NCI-H2171 treated with DMSO at 0.1 percent for 48 hours (cell line): ENCODE data around the gene HOXB7.

Experiments used
- DNase-seq: peaks from one replicate; lab custom pipeline; 2025; lab: John Stamatoyannopoulos, UW

The HOXB7 gene

DNA sequence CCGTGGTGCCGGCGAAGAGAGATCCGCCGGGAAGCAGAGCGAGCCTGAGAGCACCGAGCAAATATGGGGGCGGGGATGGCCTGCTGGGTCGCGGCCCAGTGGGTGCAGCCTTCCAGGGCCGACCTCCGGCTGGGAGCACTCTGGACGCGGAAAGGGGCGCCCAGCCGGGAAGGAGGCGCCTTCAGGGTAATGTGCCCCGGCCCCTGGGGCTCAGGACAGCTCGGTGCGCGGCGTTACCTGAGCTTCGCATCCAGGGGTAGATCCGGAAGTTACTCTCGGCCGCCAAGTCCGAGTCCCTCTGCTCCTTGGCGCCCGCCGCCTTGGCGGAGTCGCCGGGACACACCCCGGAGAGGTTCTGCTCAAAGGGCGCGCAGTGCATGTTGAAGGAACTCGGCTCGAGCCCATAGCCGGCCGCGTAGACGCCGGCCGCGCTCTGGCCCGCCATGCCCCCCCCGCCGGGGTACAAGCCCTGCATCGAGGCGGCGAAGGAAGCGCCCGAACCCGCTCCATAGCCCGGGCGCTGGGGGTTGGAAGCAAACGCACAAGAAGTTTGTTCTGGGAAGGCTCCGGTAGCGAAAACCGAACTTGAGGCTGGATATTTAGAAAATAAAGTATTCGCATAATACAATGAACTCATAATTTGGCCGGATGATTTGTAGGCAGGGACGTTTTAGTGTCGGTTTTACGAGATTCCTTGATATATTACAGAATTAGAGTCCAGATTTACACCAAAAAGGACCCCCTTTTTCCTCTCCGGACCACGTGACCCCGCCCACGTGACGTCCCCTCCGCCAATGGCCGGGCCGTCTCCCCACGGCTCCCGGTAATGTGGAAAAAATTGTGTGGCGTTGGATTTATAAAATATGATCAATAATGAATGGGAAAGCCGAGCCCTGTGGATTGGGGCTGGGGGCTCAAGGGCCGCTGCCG, at the start of gene HOXB7:
HOXB7 (minus strand) TSS at position 736 of the 930 bp plus-strand sequence; CDS start at position 637, 99 bp downstream.
- DNase-seq, result peak; percentile 62

DNA sequence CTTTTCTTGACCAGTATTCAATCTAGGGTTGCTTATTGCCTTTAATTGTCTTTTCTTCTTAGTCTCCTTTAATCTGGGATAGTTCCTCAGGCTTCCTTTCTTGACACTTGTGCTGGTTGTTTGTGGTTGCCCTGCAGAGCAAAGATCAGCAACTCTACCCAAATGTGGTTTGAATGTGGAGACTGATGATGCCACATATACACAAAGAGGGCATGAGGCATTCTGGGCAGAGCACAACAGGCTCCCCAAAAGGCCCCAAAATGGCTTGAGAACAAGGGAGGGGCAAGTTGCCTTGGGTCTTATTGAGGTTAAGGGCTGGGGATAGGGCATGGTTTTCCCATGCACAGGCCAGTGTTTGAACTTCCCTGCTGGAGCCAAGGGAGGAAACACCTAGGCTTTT, 45.1 kb upstream of the HOXB7 start:
- DNase-seq, result no peak

DNA sequence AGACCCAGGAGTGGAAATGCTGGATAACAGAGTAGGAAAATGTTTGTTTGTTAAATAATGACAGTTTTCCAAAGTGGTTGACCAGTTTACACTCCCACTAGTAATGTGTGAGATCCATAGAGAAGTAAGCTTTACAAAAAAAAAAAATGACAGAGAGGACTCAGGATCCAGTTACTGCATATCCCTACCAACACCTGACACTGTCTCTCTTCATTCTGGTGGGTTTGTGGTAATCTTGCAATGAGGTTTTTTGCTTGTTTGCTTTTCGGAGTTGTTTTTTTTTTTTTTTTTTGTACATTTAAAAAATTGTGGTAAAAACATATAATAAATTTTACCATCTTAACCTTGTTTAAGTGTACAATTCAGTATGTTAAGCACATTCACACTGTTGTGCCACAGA, 38.9 kb upstream of the HOXB7 start:
- no peak for DNase-seq

DNA sequence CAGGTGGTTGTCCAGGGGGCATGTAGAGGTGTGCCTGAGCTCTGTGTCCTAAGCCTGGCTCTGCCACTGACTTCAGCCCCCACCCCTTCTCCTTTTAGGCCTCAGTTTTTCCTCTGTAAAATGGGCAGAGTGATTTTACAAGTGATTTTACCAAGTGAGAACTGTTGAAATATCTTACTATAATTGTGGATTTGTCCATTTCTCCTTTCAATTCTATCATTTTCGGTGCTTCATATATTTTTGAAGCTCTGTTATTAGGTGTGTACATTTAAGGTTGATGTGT, 37.1 kb upstream of the HOXB7 start:
- DNase-seq, result no peak

DNA sequence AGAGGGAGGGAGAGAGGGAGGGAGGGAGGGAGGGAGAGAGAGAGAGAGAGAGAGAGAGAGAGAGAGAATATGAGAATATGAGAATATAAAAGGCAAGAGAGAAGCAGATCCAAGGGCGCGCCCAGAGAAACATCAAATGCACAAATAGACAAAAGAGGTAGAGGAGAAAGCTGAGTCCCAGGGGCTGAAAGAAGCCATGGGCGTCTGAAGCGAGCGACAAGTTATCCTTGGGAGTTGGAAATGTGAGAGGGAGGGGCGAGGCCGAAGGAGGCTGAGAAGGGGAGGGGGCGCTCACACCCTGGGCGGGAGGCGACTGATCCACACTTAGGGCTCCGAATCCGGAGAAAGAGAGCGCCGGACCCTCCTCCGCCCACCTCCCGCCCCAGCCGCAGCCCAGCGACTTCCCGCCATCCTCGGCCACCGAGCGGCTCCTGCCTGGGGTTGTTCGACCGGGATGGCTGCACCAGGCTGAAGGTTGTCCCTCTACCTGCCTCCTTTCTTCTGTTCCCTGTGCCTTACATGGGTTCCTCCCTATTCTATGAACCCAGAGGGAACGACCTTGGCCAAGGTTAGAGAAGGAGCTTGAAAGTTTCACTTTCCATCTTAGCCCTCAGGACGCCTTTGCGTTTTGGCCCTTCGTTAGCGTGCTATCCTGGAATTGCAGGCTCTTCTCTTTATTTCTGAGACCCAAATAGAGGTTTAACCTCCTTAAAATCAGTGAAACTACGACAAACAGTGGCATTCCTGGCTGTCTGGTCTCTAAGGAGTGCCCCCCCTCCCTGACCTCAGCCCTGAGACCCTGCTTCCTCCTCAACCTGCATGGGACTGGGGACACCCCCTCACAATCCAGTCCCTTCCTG, 36.5 kb upstream of the HOXB7 start:
- DNase-seq, result no peak

DNA sequence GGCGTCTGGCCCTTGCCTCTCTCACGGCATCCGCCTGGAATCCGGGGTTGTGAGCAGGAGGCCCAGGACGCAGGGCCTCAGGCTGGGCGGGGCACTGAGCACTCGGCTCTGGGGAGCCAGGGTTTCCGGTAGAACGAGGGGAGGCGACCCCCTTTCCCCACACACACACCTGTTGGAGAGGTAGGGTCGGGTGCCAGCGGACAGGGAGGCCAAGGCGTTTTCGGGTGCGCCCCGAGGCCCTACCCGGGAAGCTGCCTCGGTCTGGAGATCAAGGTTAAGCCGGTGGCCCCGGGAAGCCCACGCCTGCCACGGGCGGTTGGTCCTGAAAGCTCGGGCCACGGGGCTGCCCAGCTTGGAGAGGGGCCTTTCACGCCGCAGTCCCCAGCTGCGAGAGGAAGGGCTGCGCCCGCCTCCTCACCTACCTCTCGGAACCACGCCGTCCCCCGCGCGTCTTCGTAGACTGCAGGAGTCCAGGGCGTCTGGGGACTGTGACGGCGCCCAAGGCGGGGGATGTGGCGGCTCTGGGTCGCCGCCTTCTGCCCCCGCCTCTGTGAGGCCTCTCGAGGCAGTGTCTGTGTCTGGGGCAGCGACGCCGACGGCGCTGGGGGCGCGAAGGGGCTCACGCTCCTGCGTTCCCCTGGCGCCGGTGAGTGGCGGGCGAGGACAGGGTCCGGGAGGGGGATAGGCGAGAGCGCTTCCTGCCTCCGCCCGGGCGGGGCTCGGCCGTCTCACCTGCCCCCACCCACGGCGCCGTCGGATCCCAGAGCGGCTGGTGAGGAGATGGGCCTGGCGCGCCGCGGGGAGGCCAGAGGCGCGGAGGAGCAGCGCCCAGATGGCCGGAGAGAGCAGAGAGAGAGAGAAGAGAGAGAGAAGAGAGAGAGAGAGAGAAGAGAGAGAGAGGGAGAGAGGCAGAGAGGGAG, 35.6 kb upstream of the HOXB7 start:
- no peak for DNase-seq

DNA sequence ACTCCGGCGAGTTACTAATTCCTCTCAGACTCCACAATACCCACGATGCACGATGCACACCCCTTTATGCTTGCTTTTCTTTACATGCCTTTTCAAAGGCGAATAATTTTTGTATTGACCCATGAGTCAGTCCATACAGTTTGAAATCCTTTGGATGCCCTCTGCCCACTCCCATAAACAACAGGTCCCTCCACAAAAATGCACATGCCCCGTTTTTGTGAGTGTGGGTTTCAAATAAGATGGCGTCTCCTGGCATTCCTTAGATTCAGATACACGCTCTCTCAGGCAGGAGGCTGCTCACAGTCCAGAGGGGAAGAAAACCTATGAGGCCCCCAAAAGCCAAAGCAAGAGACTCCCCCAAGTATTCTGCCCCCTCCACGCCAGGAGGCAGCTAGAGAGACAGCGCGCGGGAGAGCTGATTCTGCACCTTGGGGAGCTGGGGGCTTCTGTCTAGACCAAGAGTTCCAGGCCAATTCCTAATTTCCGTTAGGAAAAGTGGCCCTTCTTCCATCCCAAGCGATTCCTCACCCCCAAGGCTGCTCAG, 34.9 kb upstream of the HOXB7 start:
- DNase-seq, result no peak

DNA sequence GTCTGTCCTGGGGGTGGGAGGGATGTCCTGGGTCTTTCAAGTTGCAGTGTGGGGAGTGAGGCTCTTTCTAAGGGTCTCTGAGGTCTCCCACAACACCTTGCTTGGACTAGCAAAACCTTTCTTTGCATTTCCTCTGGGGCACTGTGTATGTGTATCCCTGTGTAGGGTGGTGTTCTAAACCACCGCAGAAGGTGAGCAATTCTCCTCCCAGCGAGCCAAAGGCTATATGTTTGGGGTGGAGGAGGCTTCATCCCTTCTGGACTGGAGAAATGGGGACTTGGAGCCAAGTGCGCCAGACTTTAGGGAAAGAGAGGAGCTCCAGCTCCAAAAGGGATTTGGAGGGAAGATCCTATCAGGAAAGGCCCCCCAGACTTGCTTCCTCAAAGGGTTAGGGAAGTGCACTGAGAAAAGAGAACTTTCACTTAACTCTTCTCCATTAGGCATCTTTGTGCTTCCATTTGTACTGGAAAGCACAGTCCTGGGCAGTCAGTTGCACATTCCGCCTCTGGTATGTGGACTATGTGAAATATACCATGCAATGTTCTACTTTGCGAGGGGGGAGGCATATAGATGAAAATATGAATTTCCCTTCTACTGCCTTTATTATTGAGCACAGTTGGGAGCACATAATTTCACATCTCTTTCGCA, 34.2 kb upstream of the HOXB7 start:
- DNase-seq, result no peak

DNA sequence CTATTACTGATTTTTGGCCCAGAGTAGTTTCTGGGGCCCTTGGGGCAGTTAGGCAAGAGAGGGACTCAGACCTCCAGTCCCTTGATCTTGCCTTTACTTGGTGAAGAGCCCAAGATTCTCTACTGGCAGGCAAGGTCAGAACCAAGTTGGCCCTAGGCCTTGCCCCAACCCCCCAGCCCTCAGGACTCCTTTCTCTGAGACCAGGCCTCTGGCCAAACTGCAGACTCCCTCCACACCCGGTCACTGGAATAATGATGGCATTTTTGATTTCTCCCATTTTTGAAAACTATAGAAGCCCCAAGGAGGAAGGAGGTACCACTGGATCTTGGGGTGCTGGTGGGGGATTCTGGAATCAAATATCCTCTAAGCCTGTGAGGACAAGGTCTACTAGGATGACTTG, 33.3 kb upstream of the HOXB7 start:
- no peak for DNase-seq

DNA sequence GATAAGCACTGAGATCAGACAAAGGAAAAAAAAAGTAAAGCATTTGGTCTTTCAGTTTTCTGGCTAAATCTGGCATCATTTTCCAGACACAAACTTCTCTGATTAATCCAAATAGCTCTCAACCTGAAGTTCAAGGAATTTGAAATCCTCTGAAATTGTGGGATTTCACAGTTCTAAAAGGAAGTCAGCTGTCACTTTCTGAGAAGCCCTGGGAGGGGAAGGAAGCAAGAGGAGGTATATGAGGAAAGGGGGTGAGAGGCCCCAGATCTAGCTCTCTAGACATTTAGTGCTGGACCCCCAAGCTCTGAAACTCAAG, 32.8 kb upstream of the HOXB7 start:
- no peak for DNase-seq

DNA sequence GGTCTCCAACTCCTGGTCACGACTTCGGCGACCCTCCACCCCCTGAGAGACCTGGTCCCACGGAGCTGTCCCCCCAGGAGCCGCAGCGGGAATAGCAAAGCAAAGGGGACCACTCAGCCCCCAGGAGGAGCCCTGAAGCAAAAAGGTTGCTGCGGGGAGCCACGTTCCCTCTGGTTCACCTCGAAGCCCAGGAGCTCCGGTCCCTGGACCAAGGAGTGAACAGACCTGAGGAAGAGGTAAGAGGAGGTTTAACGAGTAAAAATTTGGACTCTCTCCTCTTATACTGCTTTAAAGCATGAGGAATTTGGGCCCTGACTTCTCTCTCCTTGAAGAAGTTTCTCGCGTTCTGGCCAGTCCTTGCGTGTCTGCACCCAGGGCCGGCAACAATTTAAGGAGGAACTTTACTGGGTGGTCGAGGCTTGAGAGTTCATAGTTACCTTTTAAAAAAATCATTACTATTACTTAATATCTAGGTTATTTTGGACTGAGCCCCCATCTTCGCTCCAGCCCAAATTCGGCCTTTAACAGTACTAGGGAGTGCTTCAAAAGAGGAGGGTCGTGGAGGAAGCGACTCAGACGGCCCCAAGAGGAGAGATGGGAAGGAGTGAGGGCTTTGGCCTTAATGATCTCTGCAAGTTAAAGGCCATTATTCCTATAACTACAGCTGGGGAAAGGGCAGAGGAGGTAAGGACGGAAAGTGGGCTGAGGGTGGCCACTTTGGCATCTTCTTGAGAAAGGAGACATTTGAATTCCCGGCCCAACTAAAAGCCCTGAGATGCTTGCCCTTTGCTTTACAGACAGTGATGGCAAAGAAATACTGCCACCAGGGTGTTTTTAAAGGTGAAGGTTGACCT, 32.3 kb upstream of the HOXB7 start:
- DNase-seq, result no peak

DNA sequence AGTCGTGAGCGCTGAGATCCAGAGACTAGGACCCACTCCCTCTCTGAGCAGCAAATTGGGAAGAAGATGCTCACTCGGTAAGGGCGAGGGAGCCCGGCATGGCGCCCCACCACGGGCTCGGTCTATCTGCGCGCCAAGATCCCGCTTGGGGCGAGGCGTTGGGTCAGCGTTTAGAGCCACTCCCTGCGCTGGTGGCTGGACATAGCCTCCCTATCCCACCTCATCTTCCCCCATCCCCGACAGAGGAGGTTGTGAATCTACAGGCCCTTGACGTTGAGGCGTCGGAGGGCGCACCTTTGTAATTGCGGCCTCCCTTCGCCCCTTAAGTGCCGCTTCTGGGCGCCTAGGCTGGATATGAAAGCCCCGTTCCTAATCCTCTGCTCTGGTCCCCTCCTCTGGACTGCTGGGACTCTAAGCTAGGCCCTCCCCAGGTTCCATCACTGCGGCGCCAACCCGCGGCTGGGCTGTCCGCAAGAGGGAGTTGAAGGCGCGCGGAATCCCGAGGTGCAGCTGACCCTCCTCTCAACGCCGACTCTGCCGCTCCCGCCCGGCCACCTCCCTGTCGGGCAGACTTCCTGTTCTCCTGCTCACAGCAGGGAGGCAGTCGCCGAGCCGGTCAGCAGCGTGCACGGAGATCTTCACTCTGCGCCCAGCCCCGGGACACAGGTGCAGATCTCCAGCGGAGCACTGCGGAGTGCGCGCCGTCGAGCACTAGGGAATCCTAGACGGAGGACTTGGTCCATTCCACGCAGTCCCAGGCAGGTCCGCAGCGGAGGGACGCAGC, 31.4 kb upstream of the HOXB7 start:
- no peak for DNase-seq

DNA sequence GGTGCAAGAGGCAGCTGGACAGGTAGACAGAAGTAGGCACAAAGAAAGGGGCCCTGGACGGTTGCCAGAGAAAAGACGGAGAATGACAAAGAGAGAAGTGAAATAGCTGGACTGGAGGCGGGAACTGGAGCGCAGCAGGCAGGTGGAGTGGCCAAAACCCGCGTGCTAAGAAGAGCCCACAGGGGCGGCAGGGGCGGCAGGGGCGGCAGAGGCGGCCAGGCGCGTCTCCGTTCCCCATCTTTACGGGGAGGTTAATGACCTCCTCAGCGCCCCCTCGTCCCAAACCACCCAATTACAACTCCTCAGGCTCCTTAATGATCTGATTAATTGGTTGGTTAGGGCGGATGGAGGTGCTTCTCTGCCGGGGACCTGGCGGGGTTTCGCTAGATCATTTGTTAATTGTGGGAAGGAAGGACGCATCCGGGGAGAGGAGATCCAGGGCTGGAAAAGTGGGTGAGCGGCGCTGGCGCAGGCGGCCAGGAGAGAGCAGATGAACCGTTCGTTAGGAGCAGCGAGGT, 30.8 kb upstream of the HOXB7 start:
- DNase-seq, result no peak

DNA sequence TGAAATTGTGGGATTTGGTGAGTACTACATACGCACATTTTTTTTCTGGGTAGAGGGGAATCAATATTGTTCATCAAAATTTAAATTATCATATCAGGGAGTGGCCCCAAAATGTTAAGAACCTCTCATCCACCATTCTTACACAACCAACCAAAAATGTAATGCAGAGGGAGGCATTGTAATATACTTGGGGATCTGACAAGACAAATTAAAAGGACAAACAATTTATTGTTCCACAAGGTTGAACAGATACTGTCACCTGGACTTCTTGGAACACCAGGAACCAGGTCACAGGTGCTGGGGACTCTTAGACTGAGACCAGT, 30.0 kb upstream of the HOXB7 start:
- no peak for DNase-seq

DNA sequence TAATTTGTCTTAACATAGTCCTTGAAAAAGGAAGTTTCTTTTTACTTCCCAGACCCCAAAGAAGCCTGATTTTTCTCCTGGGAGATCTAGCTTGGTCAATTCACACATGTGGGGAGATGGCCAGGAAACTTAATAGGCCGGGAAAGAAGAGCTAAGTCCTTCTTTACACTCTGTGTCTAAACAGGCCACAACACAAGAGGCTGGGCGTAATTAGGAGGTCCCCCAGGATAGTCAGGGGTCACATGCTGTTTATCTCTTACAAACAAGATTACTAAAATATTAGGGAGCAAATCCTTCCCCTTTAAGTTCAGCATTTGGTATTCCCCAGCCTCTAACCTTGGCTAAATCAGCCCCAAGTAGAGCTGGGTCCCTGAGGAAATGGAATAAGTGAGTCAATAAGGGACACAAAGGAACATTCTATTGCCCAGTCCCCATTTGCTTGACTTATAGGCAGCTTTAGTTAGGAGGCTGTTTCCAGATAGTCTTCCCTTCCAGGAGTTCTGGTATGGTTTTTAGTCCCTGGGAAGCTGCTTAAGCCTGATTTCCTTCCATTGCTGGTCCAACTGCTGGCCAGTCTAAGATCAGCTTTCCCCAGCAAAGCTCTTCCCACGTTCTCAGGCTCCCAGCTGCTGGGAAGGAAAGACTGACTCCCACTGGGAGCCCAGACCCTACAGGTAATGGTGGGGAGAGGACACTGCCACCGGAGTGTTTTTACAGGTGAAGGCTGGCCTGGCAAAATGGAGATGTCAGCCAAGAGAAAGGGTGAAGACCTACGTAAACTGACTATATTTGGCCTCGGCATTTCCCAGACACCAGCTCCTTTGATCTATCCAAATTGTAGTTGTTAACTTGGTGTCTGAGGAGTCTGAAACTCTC, 29.4 kb upstream of the HOXB7 start:
- DNase-seq, result no peak

DNA sequence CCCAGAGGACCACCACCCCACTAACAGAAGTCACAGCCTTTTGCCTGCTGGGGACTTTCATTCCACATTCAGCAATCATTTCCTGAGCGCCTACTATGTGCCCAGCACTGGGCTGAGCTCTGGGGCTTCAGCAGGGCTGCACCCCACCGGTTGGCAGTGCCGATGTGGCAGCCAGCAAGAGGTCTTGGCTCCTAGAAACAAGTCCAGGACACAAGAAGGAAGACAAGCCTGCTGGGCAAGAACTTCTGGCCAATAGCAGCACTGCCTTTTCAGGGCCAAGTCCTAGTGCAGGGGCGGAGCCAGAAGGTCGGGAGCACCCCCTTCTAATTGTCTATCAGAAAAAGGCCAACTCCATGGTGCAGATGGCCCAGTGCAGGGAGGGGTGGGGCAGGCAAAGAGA, 28.3 kb upstream of the HOXB7 start:
- DNase-seq, result no peak

DNA sequence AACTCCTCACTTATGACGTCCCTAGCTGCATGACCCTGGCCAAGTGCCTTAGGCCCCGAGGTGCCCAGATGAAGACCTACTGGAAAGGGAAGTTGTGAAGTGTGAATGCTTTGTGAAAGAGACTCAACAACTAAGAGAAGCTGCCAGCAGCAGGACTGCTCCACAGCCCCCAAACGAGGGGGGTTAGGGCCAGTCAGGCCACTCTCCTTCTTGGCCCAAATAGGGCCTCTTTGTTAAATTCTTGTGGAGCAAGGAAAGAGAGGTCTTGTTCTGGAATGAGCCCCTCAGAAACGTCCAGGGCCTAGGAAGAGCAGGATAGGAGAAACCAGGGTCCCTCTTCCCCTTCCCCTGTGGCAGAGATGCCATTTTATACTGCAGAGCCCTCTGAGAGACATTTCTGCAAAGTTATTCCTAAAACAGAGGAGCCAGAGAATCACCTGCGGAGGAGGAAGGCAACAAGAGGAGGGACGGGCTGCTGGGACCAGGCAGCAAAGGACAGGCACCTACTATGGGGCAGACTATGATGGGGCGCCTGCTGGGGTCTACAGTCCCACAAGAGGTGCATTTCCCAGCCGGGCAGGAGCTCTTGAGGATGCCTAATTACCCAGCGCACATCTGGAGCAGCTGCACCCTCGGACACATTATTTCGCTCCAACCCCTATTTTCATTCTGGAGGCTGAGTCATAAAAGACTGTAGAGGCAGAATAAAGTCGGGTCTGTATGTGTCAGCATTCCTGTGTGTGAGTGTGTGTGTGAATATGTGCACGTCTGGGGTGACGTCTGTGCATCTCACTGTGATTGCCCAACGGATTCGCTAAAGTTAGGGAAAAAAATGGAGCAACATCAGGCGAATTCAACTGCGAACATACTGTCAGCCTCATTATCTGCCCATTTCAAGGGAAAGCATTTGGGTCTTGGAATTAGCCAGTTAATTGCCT, 26.8 kb upstream of the HOXB7 start:
- DNase-seq, result no peak
